T1000 (cell line): ENCODE data around the gene FGF1.

Source experiments
- DNase-seq: peaks from one replicate; lab custom pipeline; 2025; ENCODE audit warnings: mixed read lengths; lab: John Stamatoyannopoulos, UW

Gene FGF1

GRCh38 chr5:142685418-142686209 is at the start of gene FGF1:
TSS of gene FGF1 (minus strand) at chr5:142686090. CDS start at chr5:142614127, 71,963 bp downstream.
- peak; percentile 52 for DNase-seq

- DNase-seq, result no peak
Measured at GRCh38 chr5:142727735-142728047, 41.8 kb upstream of the FGF1 start.

GRCh38 chr5:142726188-142726731 is 40.4 kb upstream of the FGF1 start:
- DNase-seq, result no peak

GRCh38 chr5:142725231-142726187 is 39.6 kb upstream of the FGF1 start:
- no peak for DNase-seq

GRCh38 chr5:142724821-142725220 is 38.9 kb upstream of the FGF1 start:
- DNase-seq, result no peak

- DNase-seq, result no peak
Measured at GRCh38 chr5:142722896-142723295, 37.0 kb upstream of the FGF1 start.

GRCh38 chr5:142722146-142722545 is 36.3 kb upstream of the FGF1 start:
- no peak for DNase-seq

- no peak for DNase-seq
Measured at GRCh38 chr5:142720641-142721271, 34.9 kb upstream of the FGF1 start.

GRCh38 chr5:142719836-142720370 is 34.0 kb upstream of the FGF1 start:
- DNase-seq, result no peak

- DNase-seq, result no peak
Measured at GRCh38 chr5:142717582-142718215, 31.8 kb upstream of the FGF1 start.

- DNase-seq, result no peak
Measured at GRCh38 chr5:142716963-142717362, 31.1 kb upstream of the FGF1 start.

- no peak for DNase-seq
Measured at GRCh38 chr5:142715291-142715690, 29.4 kb upstream of the FGF1 start.

- peak; percentile 91 for DNase-seq
Measured at GRCh38 chr5:142713121-142713706, 27.3 kb upstream of the FGF1 start.

GRCh38 chr5:142703153-142703552 is 17.3 kb upstream of the FGF1 start:
- DNase-seq, result no peak

GRCh38 chr5:142701673-142702311 is 15.9 kb upstream of the FGF1 start:
- no peak for DNase-seq

- DNase-seq, result no peak
Measured at GRCh38 chr5:142700566-142700965, 14.7 kb upstream of the FGF1 start.

- peak; percentile 44 for DNase-seq
Measured at GRCh38 chr5:142699184-142699720, 13.4 kb upstream of the FGF1 start.

GRCh38 chr5:142698447-142699183 is 12.7 kb upstream of the FGF1 start:
- no peak for DNase-seq
